NB4 (cell line): ENCODE measurements around the gene ZW10.

Experiments
- DNase-seq: peaks from one replicate; pipeline ENCODE4 v3.0.0; 2010; ENCODE audit warnings: low read depth
- H3K4me3 ChIP-seq: one replicate; pipeline ENCODE4 v1.5.1; 2011; ENCODE audit warnings: mild to moderate bottlenecking, low read depth, low read length, moderate library complexity
- CTCF ChIP-seq: IDR thresholded peaks from one replicate; pipeline ENCODE4 v1.5.1; 2012; ENCODE audit warnings: low read depth, low read length
- MAX ChIP-seq: IDR thresholded peaks from 2 replicates; pipeline ENCODE4 v1.6.1; 2011; ENCODE audit warnings: low read depth, low read length
- MYC ChIP-seq: IDR thresholded peaks from 2 replicates; pipeline ENCODE4 v1.6.1; 2011; ENCODE audit warnings: low read depth, low read length
- POLR2A ChIP-seq: IDR thresholded peaks from 2 replicates; pipeline ENCODE4 v1.6.1; 2011; ENCODE audit warnings: mild to moderate bottlenecking; ENCODE audit not compliant: insufficient read length; ENCODE audit errors: extremely low read depth

The ZW10 gene

GRCh38 chr11:113773416-113774173 is at the start of gene ZW10:
TSS of gene ZW10 (minus strand) at chr11:113773692. CDS start at chr11:113773666, 26 bp downstream.
- peak within 1 kb of the TSS; percentile 90 for H3K4me3 ChIP-seq
- TF ChIP-seq MAX (peak; percentile 70), POLR2A (peak; percentile 66), MYC (peak; percentile 73; the same call in 1 of the 2 replicates), CTCF (peak; percentile 66)
- DNase-seq: peak; percentile 98

- no peak for DNase-seq
- no peak overlapping the region for H3K4me3 ChIP-seq
- no peak for TF ChIP-seq POLR2A
- no peak for TF ChIP-seq MYC
- TF ChIP-seq CTCF: no peak
- TF ChIP-seq MAX: no peak
These were observed 44.9 kb upstream of the ZW10 start for GRCh38 chr11:113818426-113818825.

GRCh38 chr11:113817626-113818025 is 44.1 kb upstream of the ZW10 start:
- no peak for TF ChIP-seq MAX
- TF ChIP-seq MYC: no peak
- TF ChIP-seq CTCF: no peak
- TF ChIP-seq POLR2A: no peak
- no peak for DNase-seq

GRCh38 chr11:113817162-113817561 is 43.7 kb upstream of the ZW10 start:
- DNase-seq: no peak
- H3K4me3 ChIP-seq: no peak overlapping the region
- TF ChIP-seq MYC: no peak
- no peak for TF ChIP-seq POLR2A
- TF ChIP-seq MAX: no peak
- no peak for TF ChIP-seq CTCF

More at GRCh38 chr11:113817626-113818025, 44.1 kb upstream of the ZW10 start:
- no peak overlapping the region for H3K4me3 ChIP-seq

- DNase-seq: no peak
- no peak for TF ChIP-seq MYC
- TF ChIP-seq MAX: no peak
- no peak for TF ChIP-seq CTCF
- no peak for TF ChIP-seq POLR2A
These were observed 40.7 kb upstream of the ZW10 start for GRCh38 chr11:113814181-113814580.

GRCh38 chr11:113808931-113809330 is 35.4 kb upstream of the ZW10 start:
- TF ChIP-seq MYC: no peak
- no peak for TF ChIP-seq CTCF
- TF ChIP-seq POLR2A: no peak
- TF ChIP-seq MAX: no peak
- no peak overlapping the region for H3K4me3 ChIP-seq
- no peak for DNase-seq

More at GRCh38 chr11:113814181-113814580, 40.7 kb upstream of the ZW10 start:
- H3K4me3 ChIP-seq: no peak overlapping the region
